Subcutaneous preadipocyte (primary cell): Measurements from ENCODE around the gene C1QTNF12. TPM values are rescaled to one million over a fixed set of nuclear protein-coding genes. Genes with fewer than 3 reads are reported as not detected.

ENCODE experiments used
- small RNA-seq: library from RNA; depleted of rRNA; stranded (forward); fragments of <200 nt; gene quantifications from one replicate; pipeline ENCODE3, GENCODE V24; 2012
- total RNA-seq: library from RNA; depleted of rRNA; stranded (reverse); fragments of >200 nt; gene quantifications from 2 replicates; pipeline ENCODE4 v1.2.3, GENCODE V29; 2012

The C1QTNF12 gene, protein sequence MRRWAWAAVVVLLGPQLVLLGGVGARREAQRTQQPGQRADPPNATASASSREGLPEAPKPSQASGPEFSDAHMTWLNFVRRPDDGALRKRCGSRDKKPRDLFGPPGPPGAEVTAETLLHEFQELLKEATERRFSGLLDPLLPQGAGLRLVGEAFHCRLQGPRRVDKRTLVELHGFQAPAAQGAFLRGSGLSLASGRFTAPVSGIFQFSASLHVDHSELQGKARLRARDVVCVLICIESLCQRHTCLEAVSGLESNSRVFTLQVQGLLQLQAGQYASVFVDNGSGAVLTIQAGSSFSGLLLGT
- 0.59 and 1.8 TPM in 2 replicates for total RNA-seq

GRCh38 chr1:1246577-1247340 lies at the start of gene C1QTNF12:
C1QTNF12 (minus strand) TSS chr1:1246722; CDS start chr1:1246690, 32 bp downstream.

DNA sequence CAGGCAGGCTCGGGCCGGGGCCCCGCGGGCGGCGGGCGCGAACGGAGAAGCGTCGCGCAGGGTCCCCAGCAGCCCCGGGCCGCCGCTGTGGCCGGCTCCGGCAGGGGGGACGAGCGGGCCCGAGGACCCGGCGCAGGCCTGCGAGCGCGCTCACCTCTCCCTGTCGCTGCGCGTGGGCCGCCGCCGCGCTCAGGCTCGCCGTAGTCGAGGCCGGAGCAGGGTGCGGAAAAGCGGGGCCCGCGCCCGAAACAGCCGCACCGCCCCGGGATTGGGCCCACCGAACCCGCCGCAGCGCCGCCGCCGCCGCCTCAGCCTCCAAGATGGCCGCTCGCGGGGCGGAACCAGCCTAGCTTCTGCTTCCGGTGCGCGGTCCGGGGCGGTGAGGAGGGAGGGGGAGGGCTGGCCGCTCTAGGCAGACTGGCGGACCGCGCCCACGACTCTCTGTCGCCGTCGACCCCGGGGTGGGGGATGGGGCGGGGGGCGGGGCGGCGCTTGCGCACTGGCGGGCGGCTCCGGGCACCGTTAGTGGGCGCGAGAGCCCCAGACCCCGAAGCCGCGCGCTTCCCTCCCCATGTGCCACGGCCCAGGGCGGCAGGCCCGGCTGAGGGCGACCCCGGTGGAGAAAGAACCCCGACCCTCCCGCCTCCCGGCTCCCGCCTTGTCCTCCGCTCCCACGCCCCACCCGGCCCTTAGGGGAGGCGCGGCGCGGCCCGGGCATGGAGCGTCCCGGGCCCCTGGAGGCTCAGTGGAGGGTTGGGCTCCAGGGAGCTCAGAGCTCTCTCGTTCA lies 27.2 kb upstream of the C1QTNF12 start, which contains the start of gene UBE2J2:
UBE2J2 (minus strand) TSS at position 343 of the 787 bp plus-strand sequence. CDS start 5,862 bp downstream, outside the sequence.

GRCh38 chr1:1232208-1232795 lies 14.2 kb downstream of the C1QTNF12 start, which contains the start of gene B3GALT6:
B3GALT6 (plus strand) TSS chr1:1232237; CDS start chr1:1232279, 42 bp downstream.

DNA sequence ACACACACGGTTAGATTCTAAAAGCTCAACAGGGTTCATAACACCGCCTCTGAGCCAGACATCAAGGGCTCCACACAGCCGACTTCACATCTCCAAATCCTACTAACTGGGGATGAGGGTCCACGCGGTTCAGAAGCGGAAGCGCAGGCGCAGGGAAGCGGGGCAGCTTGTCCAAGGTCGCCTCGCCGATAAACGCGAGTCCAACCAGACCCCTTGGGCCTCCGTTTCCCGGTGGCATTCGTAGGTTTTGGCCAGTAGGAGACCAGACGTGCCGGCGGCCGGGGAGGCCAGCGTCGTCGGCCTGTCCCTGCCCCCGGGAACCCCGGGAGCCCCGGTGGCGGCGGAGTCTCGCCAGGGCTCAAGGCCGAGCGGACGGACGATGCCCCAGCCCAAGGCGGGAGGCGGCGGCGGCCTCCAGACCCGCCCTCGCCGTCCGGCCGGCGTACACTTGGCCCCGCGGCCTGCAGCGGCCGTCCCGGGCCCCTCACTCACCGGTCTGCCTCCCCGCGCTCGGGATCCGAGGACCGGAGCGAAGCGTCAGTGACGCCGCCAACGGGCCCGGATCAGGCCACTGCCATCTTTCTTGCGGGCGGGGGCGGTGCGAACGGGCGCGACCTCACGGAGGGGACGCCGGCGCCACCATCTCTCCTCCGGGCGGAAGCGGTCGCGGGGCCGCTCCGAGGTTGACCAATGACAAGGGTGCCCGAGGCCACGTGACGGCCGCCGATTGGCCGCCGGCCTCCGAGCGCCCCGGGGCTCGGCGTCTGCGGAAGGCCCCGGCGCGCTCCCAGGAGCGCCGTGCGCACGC lies 14.9 kb downstream of the C1QTNF12 start, which contains the start of gene SDF4:
SDF4 (minus strand) TSS at position 602 of the 808 bp plus-strand sequence. CDS start 3,229 bp downstream, outside the sequence.

DNA sequence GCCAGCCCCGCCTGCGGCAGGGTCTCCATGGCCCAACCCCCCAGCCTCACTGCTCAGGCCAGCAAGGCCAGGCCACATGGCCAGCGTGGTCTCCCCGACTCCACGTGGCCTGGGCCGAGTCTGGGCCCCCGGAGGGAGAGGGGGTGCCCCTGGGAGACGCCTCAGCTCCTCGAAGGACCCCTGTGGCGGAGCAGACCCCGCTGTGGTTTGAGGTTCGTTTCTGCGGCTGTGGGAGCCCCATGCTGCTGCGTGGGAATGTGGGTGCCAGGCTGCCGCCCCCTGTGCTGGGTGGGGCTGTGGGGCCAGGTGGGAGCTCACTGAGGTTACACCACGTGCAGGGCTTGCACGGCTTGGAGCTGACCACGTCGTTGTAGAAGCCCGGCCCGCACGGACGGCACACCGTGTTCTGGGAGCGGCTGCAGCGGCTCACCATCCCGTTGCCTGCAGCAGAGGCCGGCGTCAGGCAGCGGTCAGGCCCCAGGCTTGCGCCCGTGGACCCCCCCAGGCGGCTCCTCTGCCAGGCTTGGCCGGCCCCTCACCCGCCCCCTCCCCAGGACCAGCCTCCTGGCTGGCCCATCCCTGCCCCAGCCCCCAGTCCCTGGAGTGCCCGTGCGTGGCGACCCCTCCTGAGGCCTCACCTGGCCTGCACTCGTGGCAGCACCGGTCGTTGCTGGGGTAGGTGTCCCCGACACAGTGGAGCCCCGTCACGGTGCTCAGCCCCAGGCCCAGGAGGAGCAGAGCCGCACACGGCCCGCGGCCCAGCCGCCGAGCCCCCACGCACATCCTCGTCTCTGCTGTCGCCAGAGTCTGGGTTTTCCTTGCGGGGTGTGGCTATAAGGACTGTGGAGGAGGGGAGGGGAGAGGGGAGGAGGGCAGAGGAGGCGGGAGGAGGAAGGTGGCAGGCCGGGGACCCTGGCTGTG lies 32.9 kb downstream of the C1QTNF12 start, which contains the start of gene TNFRSF4:
TNFRSF4 (minus strand) TSS at position 809 of the 921 bp plus-strand sequence; CDS start at position 783, 26 bp downstream.

GRCh38 chr1:1206376-1206965 lies 40.1 kb downstream of the C1QTNF12 start, which contains the start of gene TNFRSF18:
TNFRSF18 (minus strand) TSS chr1:1206592; CDS start chr1:1206571, 21 bp downstream.

Small RNA genes lying within 50 kb of the gene (small RNA-seq; reads per million reads assigned to genes)
- not detected for gene MIR6726

Other genes with a start within 250 kb of the C1QTNF12 start
- gene HES4, start 246.6 kb downstream of the C1QTNF12 start, total RNA-seq: not detected in 2 replicates
- 45.6 and 47.1 TPM in 2 replicates for gene ISG15, start 233.2 kb downstream of the C1QTNF12 start, total RNA-seq
- 9.9 and 19.2 TPM in 2 replicates for gene AGRN, start 226.6 kb downstream of the C1QTNF12 start, total RNA-seq
- not detected in 2 replicates for gene RNF223, start 172.4 kb downstream of the C1QTNF12 start, total RNA-seq
- 5.9 and 11.5 TPM in 2 replicates for gene C1orf159, start 130.6 kb downstream of the C1QTNF12 start, total RNA-seq
- not detected in 2 replicates for gene TTLL10, start 72.8 kb downstream of the C1QTNF12 start, total RNA-seq
- not detected in 2 replicates for gene TNFRSF18, start 40.1 kb downstream of the C1QTNF12 start, total RNA-seq
- gene TNFRSF4, start 32.6 kb downstream of the C1QTNF12 start, total RNA-seq: under 0.01 TPM in 1 of 2 replicates, not detected in the other
- 87.6 and 101 TPM in 2 replicates for gene SDF4, start 14.7 kb downstream of the C1QTNF12 start, total RNA-seq
- gene B3GALT6, start 14.5 kb downstream of the C1QTNF12 start, total RNA-seq: 20.6 and 22.3 TPM in 2 replicates
- gene UBE2J2, start 27.1 kb upstream of the C1QTNF12 start, total RNA-seq: 26.5 and 41.6 TPM in 2 replicates
- gene SCNN1D, start 33.7 kb upstream of the C1QTNF12 start, total RNA-seq: 0.73 and 0.78 TPM in 2 replicates
- 33.6 and 37.8 TPM in 2 replicates for gene ACAP3, start 61.2 kb upstream of the C1QTNF12 start, total RNA-seq
- 24.3 and 27.2 TPM in 2 replicates for gene PUSL1, start 61.9 kb upstream of the C1QTNF12 start, total RNA-seq
- gene INTS11, start 77.9 kb upstream of the C1QTNF12 start, total RNA-seq: 80.0 and 86.0 TPM in 2 replicates
- 12.5 and 12.9 TPM in 2 replicates for gene CPTP, start 78.1 kb upstream of the C1QTNF12 start, total RNA-seq
- under 0.01 TPM in 2 replicates for gene TAS1R3, start 84.6 kb upstream of the C1QTNF12 start, total RNA-seq
- gene DVL1, start 102.7 kb upstream of the C1QTNF12 start, total RNA-seq: 69.1 and 119 TPM in 2 replicates
- 243 and 326 TPM in 2 replicates for gene MXRA8, start 111.8 kb upstream of the C1QTNF12 start, total RNA-seq
- gene AURKAIP1, start 128.5 kb upstream of the C1QTNF12 start, total RNA-seq: 113 and 124 TPM in 2 replicates
- 93.7 and 120 TPM in 2 replicates for gene CCNL2, start 152.6 kb upstream of the C1QTNF12 start, total RNA-seq
- gene MRPL20, start 160.6 kb upstream of the C1QTNF12 start, total RNA-seq: 80.2 and 101 TPM in 2 replicates
- 0.73 and 0.78 TPM in 2 replicates for gene ANKRD65, start 174.6 kb upstream of the C1QTNF12 start, total RNA-seq
- gene VWA1, start 189.0 kb upstream of the C1QTNF12 start, total RNA-seq: 0.73 and 2.2 TPM in 2 replicates
- gene ATAD3C, start 203.0 kb upstream of the C1QTNF12 start, total RNA-seq: 0.20 TPM in 1 of 2 replicates, not detected in the other
- gene ATAD3B, start 225.0 kb upstream of the C1QTNF12 start, total RNA-seq: 14.3 and 36.0 TPM in 2 replicates